ENCODE measurements around the gene LAMC1.

DNA sequence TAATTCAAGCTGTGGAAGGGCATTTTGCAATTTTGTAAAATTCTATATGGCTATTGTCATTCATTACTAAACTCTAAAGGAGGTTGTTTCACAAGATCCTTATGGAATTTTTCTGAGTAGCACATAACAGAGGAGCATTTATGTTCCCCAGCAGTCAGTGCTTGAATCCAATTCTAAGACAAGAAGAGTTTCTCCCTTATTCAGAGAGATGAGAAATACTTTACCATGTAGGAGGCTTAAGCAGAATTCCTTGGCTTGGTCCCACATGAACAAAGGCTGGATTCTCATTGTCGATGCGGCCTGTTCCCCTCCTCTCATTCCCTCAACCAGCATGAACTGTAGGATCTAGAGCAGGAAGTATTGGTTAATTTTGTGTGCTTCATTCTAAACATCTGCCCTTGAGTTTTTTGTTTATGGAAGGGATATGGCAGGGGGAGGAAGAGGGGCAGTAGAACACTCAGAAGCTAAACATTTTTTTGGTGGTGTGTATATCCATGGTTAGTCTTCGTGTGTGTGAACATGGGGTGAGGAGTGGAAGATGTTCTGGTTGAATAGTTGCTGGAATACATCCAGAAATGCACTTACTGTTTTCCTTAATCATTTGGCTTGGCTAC lies 74.3 kb downstream of the LAMC1 start:
- TF ChIP-seq, protein P1, sequence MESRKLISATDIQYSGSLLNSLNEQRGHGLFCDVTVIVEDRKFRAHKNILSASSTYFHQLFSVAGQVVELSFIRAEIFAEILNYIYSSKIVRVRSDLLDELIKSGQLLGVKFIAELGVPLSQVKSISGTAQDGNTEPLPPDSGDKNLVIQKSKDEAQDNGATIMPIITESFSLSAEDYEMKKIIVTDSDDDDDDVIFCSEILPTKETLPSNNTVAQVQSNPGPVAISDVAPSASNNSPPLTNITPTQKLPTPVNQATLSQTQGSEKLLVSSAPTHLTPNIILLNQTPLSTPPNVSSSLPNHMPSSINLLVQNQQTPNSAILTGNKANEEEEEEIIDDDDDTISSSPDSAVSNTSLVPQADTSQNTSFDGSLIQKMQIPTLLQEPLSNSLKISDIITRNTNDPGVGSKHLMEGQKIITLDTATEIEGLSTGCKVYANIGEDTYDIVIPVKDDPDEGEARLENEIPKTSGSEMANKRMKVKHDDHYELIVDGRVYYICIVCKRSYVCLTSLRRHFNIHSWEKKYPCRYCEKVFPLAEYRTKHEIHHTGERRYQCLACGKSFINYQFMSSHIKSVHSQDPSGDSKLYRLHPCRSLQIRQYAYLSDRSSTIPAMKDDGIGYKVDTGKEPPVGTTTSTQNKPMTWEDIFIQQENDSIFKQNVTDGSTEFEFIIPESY (IDR thresholded peaks at IDR 0.05; ENCODE audit: extremely low read depth, insufficient replicate concordance, low read length), result no peak
- TF ChIP-seq POLR2AphosphoS5 (IDR thresholded peaks at IDR 0.05; ENCODE audit: low read depth, low read length), result no peak
- no peak for TF ChIP-seq POLR2A (IDR thresholded peaks at IDR 0.05; ENCODE audit: borderline replicate concordance, extremely low read depth, insufficient read depth, insufficient read length)
- TF ChIP-seq TCF7L2 (IDR thresholded peaks at IDR 0.05; ENCODE audit: borderline replicate concordance, extremely low read depth, insufficient read depth, insufficient read length), result no peak
- TF ChIP-seq, protein P2, sequence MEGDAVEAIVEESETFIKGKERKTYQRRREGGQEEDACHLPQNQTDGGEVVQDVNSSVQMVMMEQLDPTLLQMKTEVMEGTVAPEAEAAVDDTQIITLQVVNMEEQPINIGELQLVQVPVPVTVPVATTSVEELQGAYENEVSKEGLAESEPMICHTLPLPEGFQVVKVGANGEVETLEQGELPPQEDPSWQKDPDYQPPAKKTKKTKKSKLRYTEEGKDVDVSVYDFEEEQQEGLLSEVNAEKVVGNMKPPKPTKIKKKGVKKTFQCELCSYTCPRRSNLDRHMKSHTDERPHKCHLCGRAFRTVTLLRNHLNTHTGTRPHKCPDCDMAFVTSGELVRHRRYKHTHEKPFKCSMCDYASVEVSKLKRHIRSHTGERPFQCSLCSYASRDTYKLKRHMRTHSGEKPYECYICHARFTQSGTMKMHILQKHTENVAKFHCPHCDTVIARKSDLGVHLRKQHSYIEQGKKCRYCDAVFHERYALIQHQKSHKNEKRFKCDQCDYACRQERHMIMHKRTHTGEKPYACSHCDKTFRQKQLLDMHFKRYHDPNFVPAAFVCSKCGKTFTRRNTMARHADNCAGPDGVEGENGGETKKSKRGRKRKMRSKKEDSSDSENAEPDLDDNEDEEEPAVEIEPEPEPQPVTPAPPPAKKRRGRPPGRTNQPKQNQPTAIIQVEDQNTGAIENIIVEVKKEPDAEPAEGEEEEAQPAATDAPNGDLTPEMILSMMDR (IDR thresholded peaks at IDR 0.05 in 2 of 3, conservative IDR thresholded peaks at IDR 0.05 in 1 of 3; ENCODE audit: borderline replicate concordance in 1 of 3, insufficient read depth in 1 of 3, low read depth in 2 of 3, low read length in 2 of 3), result no peak
- TF ChIP-seq EZH2phosphoT487 (IDR thresholded peaks at IDR 0.05; ENCODE audit: borderline replicate concordance), result no peak
- no peak for TF ChIP-seq SIN3A (IDR thresholded peaks at IDR 0.05; ENCODE audit: low read depth)
- TF ChIP-seq, protein P3, sequence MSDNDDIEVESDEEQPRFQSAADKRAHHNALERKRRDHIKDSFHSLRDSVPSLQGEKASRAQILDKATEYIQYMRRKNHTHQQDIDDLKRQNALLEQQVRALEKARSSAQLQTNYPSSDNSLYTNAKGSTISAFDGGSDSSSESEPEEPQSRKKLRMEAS (IDR thresholded peaks at IDR 0.05), result no peak
- TF ChIP-seq, protein P4, sequence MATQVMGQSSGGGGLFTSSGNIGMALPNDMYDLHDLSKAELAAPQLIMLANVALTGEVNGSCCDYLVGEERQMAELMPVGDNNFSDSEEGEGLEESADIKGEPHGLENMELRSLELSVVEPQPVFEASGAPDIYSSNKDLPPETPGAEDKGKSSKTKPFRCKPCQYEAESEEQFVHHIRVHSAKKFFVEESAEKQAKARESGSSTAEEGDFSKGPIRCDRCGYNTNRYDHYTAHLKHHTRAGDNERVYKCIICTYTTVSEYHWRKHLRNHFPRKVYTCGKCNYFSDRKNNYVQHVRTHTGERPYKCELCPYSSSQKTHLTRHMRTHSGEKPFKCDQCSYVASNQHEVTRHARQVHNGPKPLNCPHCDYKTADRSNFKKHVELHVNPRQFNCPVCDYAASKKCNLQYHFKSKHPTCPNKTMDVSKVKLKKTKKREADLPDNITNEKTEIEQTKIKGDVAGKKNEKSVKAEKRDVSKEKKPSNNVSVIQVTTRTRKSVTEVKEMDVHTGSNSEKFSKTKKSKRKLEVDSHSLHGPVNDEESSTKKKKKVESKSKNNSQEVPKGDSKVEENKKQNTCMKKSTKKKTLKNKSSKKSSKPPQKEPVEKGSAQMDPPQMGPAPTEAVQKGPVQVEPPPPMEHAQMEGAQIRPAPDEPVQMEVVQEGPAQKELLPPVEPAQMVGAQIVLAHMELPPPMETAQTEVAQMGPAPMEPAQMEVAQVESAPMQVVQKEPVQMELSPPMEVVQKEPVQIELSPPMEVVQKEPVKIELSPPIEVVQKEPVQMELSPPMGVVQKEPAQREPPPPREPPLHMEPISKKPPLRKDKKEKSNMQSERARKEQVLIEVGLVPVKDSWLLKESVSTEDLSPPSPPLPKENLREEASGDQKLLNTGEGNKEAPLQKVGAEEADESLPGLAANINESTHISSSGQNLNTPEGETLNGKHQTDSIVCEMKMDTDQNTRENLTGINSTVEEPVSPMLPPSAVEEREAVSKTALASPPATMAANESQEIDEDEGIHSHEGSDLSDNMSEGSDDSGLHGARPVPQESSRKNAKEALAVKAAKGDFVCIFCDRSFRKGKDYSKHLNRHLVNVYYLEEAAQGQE (IDR thresholded peaks at IDR 0.05; ENCODE audit: low read depth), result no peak
- no peak for TF ChIP-seq SP1 (IDR thresholded peaks at IDR 0.05; ENCODE audit: low read depth)

All from HCT116 (cell line).